Kidney epithelial cell (primary cell): Measurements from ENCODE around the gene HSPG2. TPM values are rescaled to one million over a fixed set of nuclear protein-coding genes. Genes with fewer than 3 reads are reported as not detected.
"Not testable (repeated sequence)": the region's sequence is repeated elsewhere in the genome, so short reads cannot be mapped to it uniquely, and the experiment has no call there.

Experiments used
- DNase-seq: peaks from one replicate; pipeline ENCODE4 v3.0.0-alpha.2; 2010; ENCODE audit warnings: low read depth
- H3K27me3 ChIP-seq: 2 replicates; pipeline ENCODE4 v1.6.0; 2011; ENCODE audit warnings: low read length; ENCODE audit not compliant: control insufficient read depth, insufficient read depth
- H3K36me3 ChIP-seq: 2 replicates; pipeline ENCODE4 v1.5.1; 2011; ENCODE audit warnings: low read length; ENCODE audit not compliant: control insufficient read depth, insufficient read depth
- H3K4me3 ChIP-seq: 2 replicates; pipeline ENCODE4 v1.5.1; 2011; ENCODE audit warnings: low read depth, mild to moderate bottlenecking, control low read depth, low read length
- CTCF ChIP-seq: IDR thresholded peaks from 2 replicates; pipeline ENCODE4 v1.5.1; 2011; ENCODE audit warnings: mild to moderate bottlenecking, moderate library complexity, low read length, control low read depth, inconsistent platforms; ENCODE audit not compliant: insufficient read depth, poor library complexity, severe bottlenecking
- total RNA-seq: library from RNA; depleted of rRNA; stranded (reverse); fragments of >200 nt; gene quantifications from 2 replicates; pipeline ENCODE4 v1.2.3, GENCODE V29; 2015

The HSPG2 gene
- total RNA-seq, 1 donor from 2014 or later: 122 TPM

GRCh38 chr1:21795075-21795474 is 142.0 kb downstream of the HSPG2 start:
- H3K4me3 ChIP-seq: no peak overlapping the region
- no peak for TF ChIP-seq CTCF
- no peak for DNase-seq
- no peaks in the 10 kb centered on the region for H3K27me3 ChIP-seq
- H3K36me3 ChIP-seq: no peaks in the 10 kb centered on the region

GRCh38 chr1:21794656-21795055 is 142.5 kb downstream of the HSPG2 start:
- DNase-seq: no peak
- Histone ChIP-seq H3K36me3 (no peaks in the 10 kb centered on the region), H3K27me3 (no peaks in the 10 kb centered on the region), H3K4me3 (no peak overlapping the region)
- TF ChIP-seq CTCF: no peak

- DNase-seq: no peak
- TF ChIP-seq CTCF: no peak
- no peaks in the 10 kb centered on the region for H3K27me3 ChIP-seq
These were observed 144.0 kb downstream of the HSPG2 start for GRCh38 chr1:21793104-21793503.

GRCh38 chr1:21786640-21787039 is 150.5 kb downstream of the HSPG2 start:
- no peaks in the 10 kb centered on the region for H3K36me3 ChIP-seq

More at GRCh38 chr1:21793104-21793503, 144.0 kb downstream of the HSPG2 start:
- H3K36me3 ChIP-seq: no peaks in the 10 kb centered on the region
- no peak overlapping the region for H3K4me3 ChIP-seq

GRCh38 chr1:21785764-21786163 is 151.3 kb downstream of the HSPG2 start:
- H3K27me3 ChIP-seq, DNase-seq, H3K4me3 ChIP-seq, H3K36me3 ChIP-seq: not testable (repeated sequence)

More at GRCh38 chr1:21786640-21787039, 150.5 kb downstream of the HSPG2 start:
- Histone ChIP-seq H3K27me3 (no peaks in the 10 kb centered on the region), H3K4me3 (no peak overlapping the region)
- no peak for TF ChIP-seq CTCF
- no peak for DNase-seq

- Histone ChIP-seq H3K36me3 (no peaks in the 10 kb centered on the region), H3K27me3 (no peaks in the 10 kb centered on the region), H3K4me3 (peak overlapping the region; percentile 89)
- TF ChIP-seq CTCF: no peak
- DNase-seq: peak; percentile 91
These were observed 153.2 kb downstream of the HSPG2 start for GRCh38 chr1:21783679-21784603.
